ENCODE results near the gene ALDH1A2.
"Not testable (repeated sequence)": the region's sequence is repeated elsewhere in the genome, so short reads cannot be mapped to it uniquely, and the experiment has no call there.

Gene ALDH1A2

GRCh38 chr15:58045376-58045775, 20.1 kb downstream of the ALDH1A2 start:
- not testable (repeated sequence) for H3K9me3 ChIP-seq (ENCODE audit: control insufficient read depth, low read length); H3K27ac ChIP-seq (ENCODE audit: insufficient read depth, low read length, poor library complexity, severe bottlenecking); DNase-seq; H3K4me1 ChIP-seq (ENCODE audit: control insufficient read depth, insufficient read depth, low read length, poor library complexity, severe bottlenecking); H3K27me3 ChIP-seq (replicated peaks; ENCODE audit: control insufficient read depth, insufficient read depth, low read length, poor library complexity, severe bottlenecking); H3K36me3 ChIP-seq (ENCODE audit: control insufficient read depth, insufficient read depth, low read length); H3K4me3 ChIP-seq (ENCODE audit: insufficient read depth, low read depth, low read length, poor library complexity, severe bottlenecking)

GRCh38 chr15:58044551-58044950, 21.0 kb downstream of the ALDH1A2 start:
- Histone ChIP-seq H3K36me3 (ENCODE audit: control insufficient read depth, insufficient read depth, low read length) (no peaks in the 10 kb centered on the region), H3K27me3 (replicated peaks; ENCODE audit: control insufficient read depth, insufficient read depth, low read length, poor library complexity, severe bottlenecking) (peaks cover 5% of the 10 kb centered on the region), H3K9me3 (ENCODE audit: control insufficient read depth, low read length) (no peaks in the 10 kb centered on the region), H3K4me1 (ENCODE audit: control insufficient read depth, insufficient read depth, low read length, poor library complexity, severe bottlenecking) (no peaks in the 10 kb centered on the region), H3K27ac (ENCODE audit: insufficient read depth, low read length, poor library complexity, severe bottlenecking) (no peak overlapping the region), H3K4me3 (ENCODE audit: insufficient read depth, low read depth, low read length, poor library complexity, severe bottlenecking) (no peak overlapping the region)
- no peak for DNase-seq

GRCh38 chr15:58043192-58043903, 22.2 kb downstream of the ALDH1A2 start:
- no peak overlapping the region for H3K4me3 ChIP-seq (ENCODE audit: insufficient read depth, low read depth, low read length, poor library complexity, severe bottlenecking)
- H3K9me3 ChIP-seq (ENCODE audit: control insufficient read depth, low read length) = no peaks in the 10 kb centered on the region
- no peaks in the 10 kb centered on the region for H3K4me1 ChIP-seq (ENCODE audit: control insufficient read depth, insufficient read depth, low read length, poor library complexity, severe bottlenecking)
- peak in 1 of 3 donors; percentile 18 for DNase-seq
- H3K27me3 ChIP-seq (replicated peaks; ENCODE audit: control insufficient read depth, insufficient read depth, low read length, poor library complexity, severe bottlenecking) = peaks cover 3% of the 10 kb centered on the region
- H3K27ac ChIP-seq (ENCODE audit: insufficient read depth, low read length, poor library complexity, severe bottlenecking) = no peak overlapping the region
- H3K36me3 ChIP-seq (ENCODE audit: control insufficient read depth, insufficient read depth, low read length) = no peaks in the 10 kb centered on the region

GRCh38 chr15:58042006-58042405, 23.5 kb downstream of the ALDH1A2 start:
- Histone ChIP-seq H3K27ac (ENCODE audit: insufficient read depth, low read length, poor library complexity, severe bottlenecking) (no peak overlapping the region), H3K27me3 (replicated peaks; ENCODE audit: control insufficient read depth, insufficient read depth, low read length, poor library complexity, severe bottlenecking) (peaks cover 3% of the 10 kb centered on the region), H3K4me1 (ENCODE audit: control insufficient read depth, insufficient read depth, low read length, poor library complexity, severe bottlenecking) (no peaks in the 10 kb centered on the region), H3K36me3 (ENCODE audit: control insufficient read depth, insufficient read depth, low read length) (no peaks in the 10 kb centered on the region), H3K9me3 (ENCODE audit: control insufficient read depth, low read length) (no peaks in the 10 kb centered on the region), H3K4me3 (ENCODE audit: insufficient read depth, low read depth, low read length, poor library complexity, severe bottlenecking) (no peak overlapping the region)
- no peak for DNase-seq

GRCh38 chr15:58040150-58040549, 25.4 kb downstream of the ALDH1A2 start:
- Histone ChIP-seq H3K4me1 (ENCODE audit: control insufficient read depth, insufficient read depth, low read length, poor library complexity, severe bottlenecking) (no peaks in the 10 kb centered on the region), H3K9me3 (ENCODE audit: control insufficient read depth, low read length) (no peaks in the 10 kb centered on the region), H3K36me3 (ENCODE audit: control insufficient read depth, insufficient read depth, low read length) (no peaks in the 10 kb centered on the region), H3K4me3 (ENCODE audit: insufficient read depth, low read depth, low read length, poor library complexity, severe bottlenecking) (no peak overlapping the region), H3K27ac (ENCODE audit: insufficient read depth, low read length, poor library complexity, severe bottlenecking) (no peak overlapping the region), H3K27me3 (replicated peaks; ENCODE audit: control insufficient read depth, insufficient read depth, low read length, poor library complexity, severe bottlenecking) (peaks cover 3% of the 10 kb centered on the region)
- no peak for DNase-seq

GRCh38 chr15:58039079-58040035, 26.2 kb downstream of the ALDH1A2 start:
- H3K36me3 ChIP-seq (ENCODE audit: control insufficient read depth, insufficient read depth, low read length) = no peaks in the 10 kb centered on the region
- no peak overlapping the region for H3K27ac ChIP-seq (ENCODE audit: insufficient read depth, low read length, poor library complexity, severe bottlenecking)
- no peak overlapping the region for H3K4me3 ChIP-seq (ENCODE audit: insufficient read depth, low read depth, low read length, poor library complexity, severe bottlenecking)
- H3K9me3 ChIP-seq (ENCODE audit: control insufficient read depth, low read length) = no peaks in the 10 kb centered on the region
- H3K27me3 ChIP-seq (replicated peaks; ENCODE audit: control insufficient read depth, insufficient read depth, low read length, poor library complexity, severe bottlenecking) = peaks cover 3% of the 10 kb centered on the region
- DNase-seq = no peak
- no peaks in the 10 kb centered on the region for H3K4me1 ChIP-seq (ENCODE audit: control insufficient read depth, insufficient read depth, low read length, poor library complexity, severe bottlenecking)

GRCh38 chr15:58038426-58039078, 27.0 kb downstream of the ALDH1A2 start:
- Histone ChIP-seq H3K27ac (ENCODE audit: insufficient read depth, low read length, poor library complexity, severe bottlenecking) (no peak overlapping the region), H3K4me1 (ENCODE audit: control insufficient read depth, insufficient read depth, low read length, poor library complexity, severe bottlenecking) (no peaks in the 10 kb centered on the region), H3K27me3 (replicated peaks; ENCODE audit: control insufficient read depth, insufficient read depth, low read length, poor library complexity, severe bottlenecking) (peaks cover 3% of the 10 kb centered on the region), H3K9me3 (ENCODE audit: control insufficient read depth, low read length) (no peaks in the 10 kb centered on the region), H3K4me3 (ENCODE audit: insufficient read depth, low read depth, low read length, poor library complexity, severe bottlenecking) (no peak overlapping the region), H3K36me3 (ENCODE audit: control insufficient read depth, insufficient read depth, low read length) (no peaks in the 10 kb centered on the region)
- DNase-seq = no peak

GRCh38 chr15:58037723-58038301, 27.7 kb downstream of the ALDH1A2 start:
- Histone ChIP-seq H3K4me1 (ENCODE audit: control insufficient read depth, insufficient read depth, low read length, poor library complexity, severe bottlenecking) (no peaks in the 10 kb centered on the region), H3K4me3 (ENCODE audit: insufficient read depth, low read depth, low read length, poor library complexity, severe bottlenecking) (no peak overlapping the region), H3K36me3 (ENCODE audit: control insufficient read depth, insufficient read depth, low read length) (no peaks in the 10 kb centered on the region), H3K9me3 (ENCODE audit: control insufficient read depth, low read length) (no peaks in the 10 kb centered on the region), H3K27ac (ENCODE audit: insufficient read depth, low read length, poor library complexity, severe bottlenecking) (no peak overlapping the region), H3K27me3 (replicated peaks; ENCODE audit: control insufficient read depth, insufficient read depth, low read length, poor library complexity, severe bottlenecking) (peaks cover 1% of the 10 kb centered on the region)
- DNase-seq = no peak

GRCh38 chr15:58036579-58036978, 28.9 kb downstream of the ALDH1A2 start:
- Histone ChIP-seq H3K27me3 (replicated peaks; ENCODE audit: control insufficient read depth, insufficient read depth, low read length, poor library complexity, severe bottlenecking) (no peaks in the 10 kb centered on the region), H3K27ac (ENCODE audit: insufficient read depth, low read length, poor library complexity, severe bottlenecking) (no peak overlapping the region), H3K36me3 (ENCODE audit: control insufficient read depth, insufficient read depth, low read length) (no peaks in the 10 kb centered on the region), H3K4me3 (ENCODE audit: insufficient read depth, low read depth, low read length, poor library complexity, severe bottlenecking) (no peak overlapping the region), H3K9me3 (ENCODE audit: control insufficient read depth, low read length) (no peaks in the 10 kb centered on the region), H3K4me1 (ENCODE audit: control insufficient read depth, insufficient read depth, low read length, poor library complexity, severe bottlenecking) (no peaks in the 10 kb centered on the region)
- DNase-seq = no peak

All from effector memory CD4-positive, alpha-beta T cell (primary cell).